T-helper 2 cell treated with Interferon-gamma antibody and Interleukin-4, amounts not matched to agents 100 ng/mL and 5 ng/mL, for 36 hours (primary cell): Measurements from ENCODE around the gene TLE4. TPM values are rescaled to one million over a fixed set of nuclear protein-coding genes. Genes with fewer than 3 reads are reported as not detected.
"Not testable (repeated sequence)": the region's sequence is repeated elsewhere in the genome, so short reads cannot be mapped to it uniquely, and the experiment has no call there.

ENCODE experiments used
- intact Hi-C: fragments of 100-400 bp; cut with micrococcal nuclease; formaldehyde crosslinking; loops from one replicate; pipeline ENCODE4 v1.15.1; 2023
- total RNA-seq: library from RNA; stranded (reverse); gene quantifications from 2 replicates; pipeline ENCODE4 v1.2.3, GENCODE V29; 2022

Gene TLE4
- total RNA-seq, 1 donor from 2014 or later: 30.9 TPM

GRCh38 chr9:79598562-79599345 is 27.0 kb downstream of the TLE4 start:
- intact Hi-C loops: no loop called here

GRCh38 chr9:79600466-79600865 is 28.7 kb downstream of the TLE4 start:
- intact Hi-C loops: no loop called here

GRCh38 chr9:79603222-79603920 is 31.6 kb downstream of the TLE4 start:
- intact Hi-C loops: no loop called here

GRCh38 chr9:79604149-79604548 is 32.4 kb downstream of the TLE4 start:
- intact Hi-C loops: no loop called here

- intact Hi-C loops: no loop called here
Measured at GRCh38 chr9:79604921-79605562, 33.3 kb downstream of the TLE4 start.

GRCh38 chr9:79606529-79606928 is 34.8 kb downstream of the TLE4 start:
- intact Hi-C loops: not testable (repeated sequence)

GRCh38 chr9:79609468-79610018 is 37.8 kb downstream of the TLE4 start:
- intact Hi-C loops: no loop called here

- intact Hi-C loops: no loop called here
Measured at GRCh38 chr9:79610019-79610631, 38.4 kb downstream of the TLE4 start.

- intact Hi-C loops: no loop called here
Measured at GRCh38 chr9:79610791-79611614, 39.2 kb downstream of the TLE4 start.

GRCh38 chr9:79613145-79613544 is 41.4 kb downstream of the TLE4 start:
- intact Hi-C loops: no loop called here

GRCh38 chr9:79615038-79615437 is 43.3 kb downstream of the TLE4 start:
- intact Hi-C loops: no loop called here

GRCh38 chr9:79616013-79616412 is 44.2 kb downstream of the TLE4 start:
- intact Hi-C loops: no loop called here

GRCh38 chr9:79616971-79617370 is 45.2 kb downstream of the TLE4 start:
- intact Hi-C loops: no loop called here

- intact Hi-C loops: no loop called here
Measured at GRCh38 chr9:79617395-79617794, 45.6 kb downstream of the TLE4 start.

- intact Hi-C loops: loop anchor here (5.0 kb wide), 1 partner anchor 48 kb away; the partner anchor contains the start of gene TLE4
Measured at GRCh38 chr9:79619930-79620329, 48.2 kb downstream of the TLE4 start.

GRCh38 chr9:79621916-79622575 is 50.3 kb downstream of the TLE4 start:
- intact Hi-C loops: loop anchor here (5.0 kb wide), 1 partner anchor 50 kb away; the partner anchor contains the start of gene TLE4

GRCh38 chr9:79623799-79624721 is 52.3 kb downstream of the TLE4 start:
- intact Hi-C loops: loop anchor here (5.0 kb wide), 1 partner anchor 52 kb away; the partner anchor contains the start of gene TLE4

GRCh38 chr9:79629721-79630120 is 58.0 kb downstream of the TLE4 start:
- intact Hi-C loops: no loop called here
